HepG2 (cell line): Measurements from ENCODE around the gene PDZD7. TPM values are rescaled to one million over a fixed set of nuclear protein-coding genes. Genes with fewer than 3 reads are reported as not detected.

Experiments
- CREM ChIP-seq, 2 experiments: sonication (generic) in 1 of 2; formaldehyde crosslinking in 1 of 2; IDR thresholded peaks; 2 replicates each; pipeline versions ENCODE4 v1.4.0 to v1.6.1; 2016 to 2020; ENCODE audit warnings: antibody characterized with exemption in 1 of 2, mild to moderate bottlenecking in 1 of 2, missing genetic modification reagents in 1 of 2
- DMAP1 ChIP-seq: IDR thresholded peaks from 2 replicates; pipeline ENCODE4 v1.6.1; 2016
- ETV5 ChIP-seq: IDR thresholded peaks from 2 replicates; pipeline ENCODE4 v1.6.1; 2018; ENCODE audit warnings: missing biosample characterization, missing genetic modification reagents, inconsistent platforms, borderline replicate concordance
- HNF4A ChIP-seq: sonication (generic); formaldehyde crosslinking; IDR thresholded peaks from 2 replicates; pipeline ENCODE4 v1.4.0; 2020; ENCODE audit warnings: missing genetic modification reagents
- NFYC ChIP-seq: IDR thresholded peaks from 2 replicates; pipeline ENCODE4 v1.6.1; 2016; ENCODE audit warnings: missing genetic modification reagents, missing compliant biosample characterization
- PCBP1 ChIP-seq: fragments of 200-400 bp; formaldehyde crosslinking; IDR thresholded peaks from 2 replicates; pipeline ENCODE4 v1.6.1; 2017; ENCODE audit warnings: mild to moderate bottlenecking, low read depth, low read length, borderline replicate concordance
- ZHX1 ChIP-seq: sonication (generic); formaldehyde crosslinking; IDR thresholded peaks from 2 replicates; pipeline ENCODE4 v1.8.1; 2022; ENCODE audit warnings: low read depth, mild to moderate bottlenecking, missing genetic modification reagents
- ZNF468 ChIP-seq: sonication (generic); formaldehyde crosslinking; IDR thresholded peaks from 2 replicates; pipeline ENCODE4 v1.8.0; 2022; ENCODE audit warnings: mild to moderate bottlenecking, moderate library complexity, missing genetic modification reagents
- ZNF557 ChIP-seq: sonication (generic); formaldehyde crosslinking; IDR thresholded peaks from 2 replicates; pipeline ENCODE4 v1.4.0; 2020; ENCODE audit warnings: missing genetic modification reagents
- polyA plus RNA-seq, 8 experiments: library from polyadenylated mRNA; depleted of rRNA in 3 of 8; stranded (reverse) in 7 of 8; unstranded in 1 of 8; fragments of >200 nt; fragmentation: Illumina TruSeq in 4 of 8; extraction: Trizol in 4 of 8; gene quantifications; 2 replicates each; pipeline versions ENCODE4 v1.2.1 to v1.2.3, GENCODE V29; 2011 to 2016; ENCODE audit warnings: low read depth in 4 of 8, missing spikeins in 1 of 8, mixed read lengths in 1 of 8; ENCODE audit not compliant: insufficient read depth in 1 of 8
- total RNA-seq, 5 experiments: library from RNA; depleted of rRNA; stranded (reverse); fragments of >200 nt; fragmentation: Illumina TruSeq; extraction: Trizol; gene quantifications; 2 replicates each; pipeline ENCODE4 v1.2.3, GENCODE V29; 2016; ENCODE audit warnings: low read depth in 1 of 5
- TF ChIP-seq, protein P1 (sequence below): sonication (generic); formaldehyde crosslinking; IDR thresholded peaks from 2 replicates; pipeline ENCODE4 v1.9.0; 2021; ENCODE audit warnings: missing genetic modification reagents, borderline replicate concordance
- TF ChIP-seq, protein P2 (sequence below): IDR thresholded peaks from 2 replicates; pipeline ENCODE4 v1.6.1; 2018; ENCODE audit warnings: missing genetic modification reagents, mild to moderate bottlenecking, missing compliant biosample characterization

The PDZD7 gene
- total and polyA plus RNA-seq, 2 of the 13 experiments (the other 11 are each of a cell fraction or from before 2014, with no cell fraction given), result 0.58 to 0.73 TPM

DNA sequence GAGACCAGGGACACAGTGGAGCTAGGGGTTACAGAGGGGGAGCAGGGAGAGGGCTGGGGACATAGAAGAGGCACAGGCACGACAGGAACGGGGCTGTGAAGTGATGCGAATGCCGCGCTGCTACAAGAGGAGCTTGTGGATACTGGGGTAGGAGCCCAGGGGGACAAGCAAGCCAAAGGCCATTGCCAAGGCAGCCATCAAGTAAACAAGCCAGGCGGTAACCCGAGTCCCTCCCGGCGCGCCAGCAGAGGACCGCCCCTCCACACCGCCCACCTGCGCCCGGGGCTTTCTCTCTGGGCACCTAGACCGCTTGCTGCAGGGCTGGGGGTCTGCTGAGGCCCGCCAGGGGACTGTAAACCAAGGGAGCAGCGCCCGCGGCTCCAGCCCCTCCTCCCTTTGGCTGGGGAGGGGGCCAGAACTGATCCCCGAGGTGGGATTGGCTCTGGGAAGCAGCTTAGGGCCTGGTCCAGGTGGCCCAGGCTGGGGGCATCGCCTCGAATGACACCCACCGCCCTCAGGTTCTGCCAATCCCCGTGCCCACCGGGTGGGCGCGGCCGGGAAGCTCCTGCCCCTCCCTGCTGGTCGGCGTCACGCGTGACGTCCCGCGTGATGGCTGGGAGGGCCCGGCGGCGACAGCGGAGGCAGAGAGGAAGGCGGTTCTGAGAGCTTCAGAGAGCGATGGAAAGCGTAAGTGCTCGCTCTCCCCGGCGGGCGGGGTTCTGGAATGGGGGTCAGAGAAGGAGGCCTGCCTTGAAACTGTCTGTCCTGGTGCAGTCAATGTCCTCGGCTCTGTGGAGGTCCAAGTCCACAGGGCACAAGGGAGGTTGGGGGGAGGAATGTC, 1.1 kb upstream of the PDZD7 start (continued):
- TF ChIP-seq, protein P1, sequence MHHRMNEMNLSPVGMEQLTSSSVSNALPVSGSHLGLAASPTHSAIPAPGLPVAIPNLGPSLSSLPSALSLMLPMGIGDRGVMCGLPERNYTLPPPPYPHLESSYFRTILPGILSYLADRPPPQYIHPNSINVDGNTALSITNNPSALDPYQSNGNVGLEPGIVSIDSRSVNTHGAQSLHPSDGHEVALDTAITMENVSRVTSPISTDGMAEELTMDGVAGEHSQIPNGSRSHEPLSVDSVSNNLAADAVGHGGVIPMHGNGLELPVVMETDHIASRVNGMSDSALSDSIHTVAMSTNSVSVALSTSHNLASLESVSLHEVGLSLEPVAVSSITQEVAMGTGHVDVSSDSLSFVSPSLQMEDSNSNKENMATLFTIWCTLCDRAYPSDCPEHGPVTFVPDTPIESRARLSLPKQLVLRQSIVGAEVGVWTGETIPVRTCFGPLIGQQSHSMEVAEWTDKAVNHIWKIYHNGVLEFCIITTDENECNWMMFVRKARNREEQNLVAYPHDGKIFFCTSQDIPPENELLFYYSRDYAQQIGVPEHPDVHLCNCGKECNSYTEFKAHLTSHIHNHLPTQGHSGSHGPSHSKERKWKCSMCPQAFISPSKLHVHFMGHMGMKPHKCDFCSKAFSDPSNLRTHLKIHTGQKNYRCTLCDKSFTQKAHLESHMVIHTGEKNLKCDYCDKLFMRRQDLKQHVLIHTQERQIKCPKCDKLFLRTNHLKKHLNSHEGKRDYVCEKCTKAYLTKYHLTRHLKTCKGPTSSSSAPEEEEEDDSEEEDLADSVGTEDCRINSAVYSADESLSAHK (CRISPR knock-in tag), result no peak
- TF ChIP-seq PCBP1 (0 out of 2 replicates have a peak, but pooled peaks have one; percentile 38), ZNF557 (CRISPR knock-in tag) (no peak), HNF4A (peak; percentile 58), DMAP1 (CRISPR knock-in tag) (peak; percentile 40; the same call in 1 of the 2 replicates), CREM (IDR thresholded peaks at IDR 0.05) (peak; percentile 34; the same call in 1 of the 2 replicates), CREM (CRISPR knock-in tag; IDR thresholded peaks at IDR 0.05) (no peak), ZHX1 (CRISPR knock-in tag) (0 out of 2 replicates have a peak, but pooled peaks have one; percentile 45), NFYC (CRISPR knock-in tag) (no peak), ZNF468 (no peak), ETV5 (CRISPR knock-in tag) (no peak)
- TF ChIP-seq, protein P2, sequence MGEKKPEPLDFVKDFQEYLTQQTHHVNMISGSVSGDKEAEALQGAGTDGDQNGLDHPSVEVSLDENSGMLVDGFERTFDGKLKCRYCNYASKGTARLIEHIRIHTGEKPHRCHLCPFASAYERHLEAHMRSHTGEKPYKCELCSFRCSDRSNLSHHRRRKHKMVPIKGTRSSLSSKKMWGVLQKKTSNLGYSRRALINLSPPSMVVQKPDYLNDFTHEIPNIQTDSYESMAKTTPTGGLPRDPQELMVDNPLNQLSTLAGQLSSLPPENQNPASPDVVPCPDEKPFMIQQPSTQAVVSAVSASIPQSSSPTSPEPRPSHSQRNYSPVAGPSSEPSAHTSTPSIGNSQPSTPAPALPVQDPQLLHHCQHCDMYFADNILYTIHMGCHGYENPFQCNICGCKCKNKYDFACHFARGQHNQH, result 0 out of 2 replicates have a peak, but pooled peaks have one; percentile 25
